CD4-positive, alpha-beta memory T cell (primary cell): ENCODE measurements around the gene FAM171A1. TPM values are rescaled to one million over a fixed set of nuclear protein-coding genes. Genes with fewer than 3 reads are reported as not detected.

Experiments used
- CTCF ChIA-PET: fragments of 350-600 bp; sonication (Branson Sonifier 250); formaldehyde crosslinking; loops from one replicate; lab custom pipeline; 2021; ENCODE audit warnings: inconsistent platforms; ENCODE audit not compliant: partially characterized antibody; lab: Charles Lee
- POLR2A ChIA-PET: fragments of 350-600 bp; sonication (Branson Sonifier 250); formaldehyde crosslinking; loops from one replicate; lab custom pipeline; 2021; ENCODE audit not compliant: partially characterized antibody; lab: Charles Lee
- DNase-seq, 5 donors: peaks; one replicate each; pipeline versions ENCODE4 v3.0.0 to v3.0.0-alpha.2; 2020 to 2022; ENCODE audit warnings: mixed read lengths in 1 of 5
- H3K27ac ChIP-seq: one replicate; pipeline ENCODE4 v1.7.0; 2013; ENCODE audit warnings: low read depth, low read length
- H3K27me3 ChIP-seq: 2 replicates; pipeline ENCODE4 v1.7.0; 2013; ENCODE audit warnings: mild to moderate bottlenecking, low read length, moderate library complexity; ENCODE audit not compliant: insufficient read depth
- H3K36me3 ChIP-seq: 2 replicates; pipeline ENCODE4 v1.7.0; 2013; ENCODE audit warnings: mild to moderate bottlenecking, low read length, moderate library complexity; ENCODE audit not compliant: insufficient read depth
- H3K4me1 ChIP-seq: 2 replicates; pipeline ENCODE4 v1.7.0; 2013; ENCODE audit warnings: mild to moderate bottlenecking, low read length, moderate library complexity; ENCODE audit not compliant: insufficient read depth
- H3K4me3 ChIP-seq, 2 donors: one replicate each; pipeline ENCODE4 v1.7.0; 2013; ENCODE audit warnings: low read length in 2 of 2, mild to moderate bottlenecking in 1 of 2
- H3K9me3 ChIP-seq, 2 donors: one replicate each; pipeline ENCODE4 v1.7.0; 2013; ENCODE audit warnings: low read length in 2 of 2, control low read depth in 1 of 2; ENCODE audit not compliant: control insufficient read depth in 1 of 2
- H3K27ac Mint-ChIP-seq, 7 donors: one replicate each; pipeline ENCODE4 v1.8.0; 2020 to 2021; ENCODE audit warnings: mixed read lengths in 7 of 7, mild to moderate bottlenecking in 6 of 7, inconsistent platforms in 3 of 7, moderate library complexity in 3 of 7
- H3K27me3 Mint-ChIP-seq, 2 donors: one replicate each; pipeline ENCODE4 v1.8.0; 2020 to 2021; ENCODE audit warnings: mixed read lengths in 2 of 2
- H3K36me3 Mint-ChIP-seq, 2 donors: one replicate each; pipeline ENCODE4 v1.8.0; 2020 to 2021; ENCODE audit warnings: mixed read lengths in 2 of 2, inconsistent platforms in 1 of 2, mild to moderate bottlenecking in 1 of 2
- H3K4me1 Mint-ChIP-seq, 4 donors: one replicate each; pipeline ENCODE4 v1.8.0; 2020 to 2021; ENCODE audit warnings: mixed read lengths in 4 of 4, mild to moderate bottlenecking in 1 of 4
- H3K4me3 Mint-ChIP-seq, 8 donors: one replicate each; pipeline ENCODE4 v1.8.0; 2020 to 2021; ENCODE audit warnings: mixed read lengths in 8 of 8, mild to moderate bottlenecking in 7 of 8, moderate library complexity in 6 of 8, inconsistent platforms in 3 of 8
- H3K9me3 Mint-ChIP-seq, 8 donors: one replicate each; pipeline ENCODE4 v1.8.0; 2020 to 2021; ENCODE audit warnings: mixed read lengths in 8 of 8, mild to moderate bottlenecking in 5 of 8, inconsistent platforms in 3 of 8, moderate library complexity in 1 of 8
- intact Hi-C: fragments of 100-400 bp; cut with micrococcal nuclease; formaldehyde crosslinking; loops from one replicate; pipeline ENCODE4 v1.15.1; 2023
- polyA plus RNA-seq, 2 donors: library from polyadenylated mRNA; unstranded; fragments of 300-500 nt; fragmentation: Illumina TruSeq; gene quantifications; one replicate each; pipeline ENCODE4 v1.2.3, GENCODE V29; 2021
- total RNA-seq, 2 experiments: library from RNA; stranded (reverse); gene quantifications; one replicate each; pipeline ENCODE4 v1.2.3, GENCODE V29; 2021

The FAM171A1 gene
- total and polyA plus RNA-seq, 4 experiments from 2014 or later = 7.1 to 10.6 (median 8.6) TPM

DNA sequence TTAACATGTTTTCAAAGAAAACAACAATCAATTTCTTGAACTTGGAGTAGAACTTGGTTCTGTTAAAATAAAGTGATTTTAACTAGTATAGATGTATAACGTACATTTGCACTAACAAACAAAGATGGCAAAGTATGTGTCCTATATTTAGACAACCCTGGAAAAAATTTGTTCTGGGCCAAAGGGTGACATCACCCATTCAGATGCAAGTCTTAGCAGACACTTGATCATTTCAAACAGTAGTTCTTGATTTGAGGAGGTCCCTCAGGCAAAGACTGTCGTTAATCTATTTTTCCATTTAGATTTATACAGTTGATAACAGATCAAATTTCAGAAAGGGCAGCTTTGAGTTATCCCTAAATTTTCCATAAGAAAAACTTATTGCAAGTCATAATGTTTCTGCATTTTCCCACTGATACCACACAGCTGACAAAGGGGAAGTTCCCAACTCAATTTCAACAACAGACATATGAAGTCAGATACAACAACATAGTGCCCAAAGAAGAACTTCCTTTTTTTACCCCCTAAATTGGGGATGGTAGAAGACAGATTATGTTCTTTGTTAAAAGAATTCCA is 207.7 kb downstream of the FAM171A1 start:
- no peaks in the 10 kb centered on the region for H3K27me3 ChIP-seq
- intact Hi-C loops = loop anchor here (10.0 kb wide), 1 partner anchor 1379 kb away; no protein-coding TSS in a partner anchor
- Mint-ChIP-seq H3K36me3 (peaks cover 0 to 18% of the 10 kb centered on the region in 2 donors), H3K27me3 (no peaks in the 10 kb centered on the region), H3K4me1 (peaks cover 37 to 73% (median 49%) of the 10 kb centered on the region in 4 donors), H3K4me3 (peak overlapping the region in 1 of 8 donors; percentile 21), H3K9me3 (no peaks in the 10 kb centered on the region), H3K27ac (no peak overlapping the region)
- no peaks in the 10 kb centered on the region for H3K9me3 ChIP-seq
- ChIA-PET POLR2A (no interaction called here), CTCF (interaction anchor here (0.6 to 1.8 kb wide), 3 partner anchors 18 to 58 kb away, joined by 3 to 6 read pairs (median 4); no protein-coding TSS in a partner anchor)
- no peak overlapping the region for H3K27ac ChIP-seq
- no peak for DNase-seq
- no peaks in the 10 kb centered on the region for H3K36me3 ChIP-seq
- H3K4me1 ChIP-seq = peaks cover 65% of the 10 kb centered on the region
- H3K4me3 ChIP-seq = no peak overlapping the region

Other genes with a start within 250 kb of the FAM171A1 start
- 100 to 1,000 TPM in 1 of 2 experiments, 10 to 100 TPM in 1; 98.6 to 101 TPM for gene NMT2, start 202.6 kb downstream of the FAM171A1 start, total RNA-seq
- gene NMT2, start 202.6 kb downstream of the FAM171A1 start, polyA plus RNA-seq = 10 to 100 TPM; 38.7 to 56.1 TPM